SH-SY5Y (cell line): Measurements from ENCODE around the gene NLGN2.

Experiments used
- GATA2 ChIP-seq: IDR thresholded peaks from 2 replicates; pipeline ENCODE4 v1.6.1; 2011; ENCODE audit warnings: mild to moderate bottlenecking, low read depth, low read length
- GATA3 ChIP-seq: IDR thresholded peaks from 2 replicates; pipeline ENCODE4 v1.6.1; 2011; ENCODE audit warnings: low read depth, mild to moderate bottlenecking, low read length, moderate library complexity

- TF ChIP-seq GATA2 = no peak
- no peak for TF ChIP-seq GATA3
Measured at GRCh38 chr17:7361906-7362305, 45.7 kb upstream of the NLGN2 start.
